ENCODE measurements around the gene SH3RF3.
A peak's percentile ranks its signal among the peaks of the same experiment; 100 is the strongest.

SH3RF3 gene

DNA sequence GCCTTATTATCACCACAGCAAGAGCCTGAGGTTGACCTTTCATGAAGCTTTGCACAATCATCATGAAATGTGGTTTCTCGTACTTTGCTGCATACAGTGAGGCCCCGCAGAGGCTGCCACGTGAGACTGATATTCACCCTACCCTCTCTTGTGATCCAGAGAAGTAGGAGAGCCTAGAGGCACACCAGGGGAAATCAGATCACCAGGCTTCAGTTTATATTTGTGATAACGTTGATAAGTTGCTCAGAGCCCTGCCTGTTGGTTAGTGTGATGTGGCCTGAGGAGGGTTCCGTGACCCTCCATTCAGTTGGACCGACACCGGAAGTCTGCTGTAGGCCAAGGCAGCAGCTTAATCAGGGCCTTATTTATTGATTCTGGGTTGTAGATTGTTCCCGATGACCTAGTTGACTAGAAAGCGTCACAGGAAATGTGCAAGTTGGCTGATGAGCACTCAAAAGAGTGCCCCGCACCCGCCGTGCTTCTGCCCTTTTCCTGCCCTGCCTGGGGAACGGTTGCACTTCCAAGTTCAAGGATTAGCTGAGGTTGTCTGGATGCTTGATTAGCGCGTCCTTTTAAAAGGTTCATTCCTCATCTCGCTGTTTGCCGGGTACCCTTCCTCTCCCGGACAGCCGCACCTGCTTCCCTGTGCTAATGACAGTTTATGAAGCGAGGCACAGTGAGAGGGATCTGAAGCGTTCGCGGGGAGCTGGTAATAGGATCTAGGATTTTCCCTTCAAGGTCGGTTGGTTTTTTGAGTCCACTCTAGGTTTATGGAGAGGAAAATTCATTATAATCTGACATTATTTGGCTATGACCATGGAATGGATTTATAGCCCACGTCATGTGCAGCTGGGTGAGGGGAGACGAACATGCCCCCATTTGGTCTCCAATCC lies 146.4 kb downstream of the SH3RF3 start:
- TF ChIP-seq, protein P1, sequence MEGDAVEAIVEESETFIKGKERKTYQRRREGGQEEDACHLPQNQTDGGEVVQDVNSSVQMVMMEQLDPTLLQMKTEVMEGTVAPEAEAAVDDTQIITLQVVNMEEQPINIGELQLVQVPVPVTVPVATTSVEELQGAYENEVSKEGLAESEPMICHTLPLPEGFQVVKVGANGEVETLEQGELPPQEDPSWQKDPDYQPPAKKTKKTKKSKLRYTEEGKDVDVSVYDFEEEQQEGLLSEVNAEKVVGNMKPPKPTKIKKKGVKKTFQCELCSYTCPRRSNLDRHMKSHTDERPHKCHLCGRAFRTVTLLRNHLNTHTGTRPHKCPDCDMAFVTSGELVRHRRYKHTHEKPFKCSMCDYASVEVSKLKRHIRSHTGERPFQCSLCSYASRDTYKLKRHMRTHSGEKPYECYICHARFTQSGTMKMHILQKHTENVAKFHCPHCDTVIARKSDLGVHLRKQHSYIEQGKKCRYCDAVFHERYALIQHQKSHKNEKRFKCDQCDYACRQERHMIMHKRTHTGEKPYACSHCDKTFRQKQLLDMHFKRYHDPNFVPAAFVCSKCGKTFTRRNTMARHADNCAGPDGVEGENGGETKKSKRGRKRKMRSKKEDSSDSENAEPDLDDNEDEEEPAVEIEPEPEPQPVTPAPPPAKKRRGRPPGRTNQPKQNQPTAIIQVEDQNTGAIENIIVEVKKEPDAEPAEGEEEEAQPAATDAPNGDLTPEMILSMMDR (conservative IDR thresholded peaks at IDR 0.05) = no peak
- H3K27ac ChIP-seq = no peak overlapping the region

DNA sequence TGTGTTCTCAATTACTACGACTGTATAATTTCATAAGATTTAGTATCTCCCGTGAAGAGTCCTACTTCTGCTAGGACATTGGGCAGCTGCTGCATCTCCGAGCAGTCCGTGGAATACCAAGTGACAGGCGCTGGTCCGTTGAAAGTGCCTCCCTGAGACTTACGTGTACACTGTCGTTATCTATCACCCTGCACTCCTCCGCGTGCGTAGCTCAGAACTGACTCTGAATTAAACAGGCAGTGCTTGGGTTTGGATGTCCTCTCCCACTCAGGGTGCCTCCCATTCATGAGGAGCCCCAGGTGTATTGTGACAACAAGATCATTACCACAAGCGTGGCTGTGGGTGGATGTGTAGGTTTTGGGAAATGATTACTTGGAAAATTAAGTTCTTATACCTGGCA lies 148.4 kb downstream of the SH3RF3 start:
- no peak overlapping the region for H3K27ac ChIP-seq
- TF ChIP-seq, protein P1 (conservative IDR thresholded peaks at IDR 0.05) = no peak

DNA sequence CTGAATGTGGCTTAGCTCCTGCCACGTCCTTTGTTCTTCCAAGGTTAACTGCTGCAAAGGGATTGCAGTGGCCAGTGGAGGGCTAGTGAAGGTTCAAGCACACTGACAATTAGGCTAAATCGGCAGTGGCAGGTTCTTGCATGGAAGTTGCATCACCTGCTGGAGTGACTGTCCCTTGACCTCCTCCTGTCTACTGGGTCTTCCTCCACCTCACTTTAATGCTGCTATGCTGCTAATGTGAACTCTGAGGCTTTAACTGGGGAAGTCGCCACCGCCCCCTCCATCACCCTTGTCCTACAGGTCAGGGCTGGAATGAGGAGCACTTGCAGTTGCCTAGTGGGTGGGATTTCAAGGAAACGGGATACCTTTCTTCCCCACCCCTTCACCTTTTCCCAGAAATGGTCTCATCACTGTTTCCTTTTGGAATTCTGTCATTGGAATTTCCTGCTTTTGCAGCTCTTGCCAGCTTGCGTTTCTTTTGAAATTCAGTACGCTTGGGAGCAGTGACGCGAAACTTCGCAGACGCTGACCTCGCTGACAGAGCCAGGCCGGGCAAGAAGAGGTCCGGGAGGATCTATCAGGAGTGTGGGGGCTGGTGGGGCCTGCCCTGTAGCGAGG lies 150.3 kb downstream of the SH3RF3 start:
- H3K27ac ChIP-seq = no peak overlapping the region
- TF ChIP-seq, protein P1 (conservative IDR thresholded peaks at IDR 0.05) = no peak

DNA sequence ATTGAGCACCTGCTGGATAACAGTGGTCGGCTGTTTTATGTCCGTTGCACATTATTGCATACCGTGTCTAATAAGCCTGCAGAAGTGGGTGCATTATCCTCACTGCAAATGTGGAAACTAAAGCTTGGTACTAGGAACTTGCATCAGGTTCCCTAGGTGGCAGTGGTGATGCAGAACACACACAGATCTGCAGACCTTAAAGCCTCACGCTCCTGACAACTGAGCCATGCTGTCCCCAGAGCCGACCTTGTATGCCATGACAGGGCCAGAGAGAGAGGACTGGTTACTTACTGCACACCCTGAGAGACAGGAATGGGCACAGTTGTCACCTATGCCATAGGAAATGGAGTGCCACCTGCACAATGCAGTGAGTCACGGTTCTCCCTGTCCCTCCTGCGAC lies 151.8 kb downstream of the SH3RF3 start:
- no peak overlapping the region for H3K27ac ChIP-seq
- TF ChIP-seq, protein P1 (conservative IDR thresholded peaks at IDR 0.05) = peak; percentile 41

DNA sequence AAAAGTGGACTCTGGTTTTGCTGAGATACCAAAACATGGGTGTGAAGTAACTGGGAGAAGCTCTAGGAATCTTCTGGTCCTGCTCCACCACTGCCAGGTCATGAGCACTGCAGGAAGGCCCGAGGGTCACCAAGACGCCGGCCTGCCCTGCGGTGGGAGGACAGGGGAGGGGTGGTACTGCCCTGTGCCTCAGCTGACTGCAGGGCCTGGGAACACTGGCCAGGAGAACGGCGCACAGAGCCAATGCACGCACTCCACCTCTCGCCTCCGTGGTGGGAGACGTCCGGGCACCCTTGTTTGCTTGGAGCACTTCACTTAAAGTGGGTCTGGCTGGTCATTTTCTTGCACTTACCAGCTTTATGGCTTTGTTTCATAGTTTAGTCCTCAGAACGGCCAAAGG lies 153.4 kb downstream of the SH3RF3 start:
- H3K27ac ChIP-seq = no peak overlapping the region
- TF ChIP-seq, protein P1 (conservative IDR thresholded peaks at IDR 0.05) = no peak

DNA sequence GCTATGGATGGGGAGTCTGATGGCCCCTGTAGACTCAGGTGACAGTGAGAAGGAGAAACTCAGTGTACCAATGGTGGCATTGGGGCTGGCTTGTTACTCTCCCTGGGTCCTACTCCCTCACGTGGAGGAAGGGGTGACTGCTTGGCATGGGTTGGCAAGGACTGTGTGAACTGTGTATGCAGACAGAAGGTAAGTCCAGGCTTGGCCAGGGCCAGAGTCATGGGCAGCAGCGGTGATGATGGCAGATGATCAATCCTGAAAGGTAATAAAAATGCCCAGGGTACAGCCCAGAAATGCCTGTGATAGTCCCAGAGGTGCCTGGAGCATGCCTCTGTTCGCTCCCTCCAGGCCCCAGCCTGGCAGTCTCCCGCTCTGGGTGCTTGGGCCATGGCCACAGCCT lies 153.9 kb downstream of the SH3RF3 start:
- TF ChIP-seq, protein P1 (conservative IDR thresholded peaks at IDR 0.05) = no peak
- no peak overlapping the region for H3K27ac ChIP-seq

DNA sequence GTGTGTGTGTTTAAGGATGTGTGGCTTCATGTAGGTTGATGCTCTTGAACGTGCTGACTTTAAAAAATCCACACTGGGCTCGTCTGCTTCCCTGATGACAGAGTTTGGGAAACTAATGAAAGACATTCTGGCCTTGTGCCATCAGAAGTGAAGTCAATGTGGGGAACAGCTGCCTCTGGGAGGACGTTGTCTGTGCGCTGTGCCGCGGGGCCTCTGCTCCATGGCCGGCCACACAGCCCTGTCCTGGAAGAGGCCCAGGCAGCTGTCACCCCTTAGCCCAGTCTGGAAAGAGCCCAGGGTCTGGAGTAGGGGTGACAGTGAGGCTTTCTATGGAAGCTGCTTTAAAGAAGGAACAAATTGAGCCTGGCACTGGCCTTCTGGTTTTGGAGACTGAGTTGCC lies 155.8 kb downstream of the SH3RF3 start:
- TF ChIP-seq, protein P1 (conservative IDR thresholded peaks at IDR 0.05) = no peak
- no peak overlapping the region for H3K27ac ChIP-seq
